Endothelial cell of umbilical vein (primary cell): ENCODE measurements around the gene RTN4. TPM values are rescaled to one million over a fixed set of nuclear protein-coding genes. Genes with fewer than 3 reads are reported as not detected.
A peak's percentile ranks its signal among the peaks of the same experiment; 100 is the strongest.

Experiments used
- BruUV-seq: library from RNA; stranded (reverse); fragments of 400-500 nt; replicated peaks from 2 replicates; lab custom pipeline; 2021; lab: Mats Ljungman, UMichigan
- CTCF ChIA-PET: fragments of 300-600, 350-600 bp; sonication (Branson Sonifier 250); formaldehyde crosslinking; loops from one replicate; lab custom pipeline; 2021; ENCODE audit warnings: antibody characterized with exemption, inconsistent platforms; lab: Charles Lee
- POLR2A ChIA-PET: fragments of 300-600, 350-600 bp; sonication (Branson Sonifier 250); formaldehyde crosslinking; loops from one replicate; lab custom pipeline; 2021; ENCODE audit warnings: antibody characterized with exemption, inconsistent platforms; lab: Charles Lee
- DNase-seq: peaks from one replicate; pipeline ENCODE4 v3.0.0-alpha.2; 2011; ENCODE audit warnings: low read depth, low spot score
- FAIRE-seq: peaks from 2 replicates; lab custom pipeline; 2011; peaks lifted over from hg19 to GRCh38; lab: Jason Lieb, UNC
- H2AFZ ChIP-seq: 2 replicates; pipeline ENCODE4 v1.6.0; 2012; ENCODE audit warnings: low read depth, low read length, control low read depth, inconsistent platforms
- H3K27ac ChIP-seq: 2 replicates; pipeline ENCODE4 v1.5.1; 2011; ENCODE audit warnings: low read depth, mild to moderate bottlenecking, control low read depth, low read length, moderate library complexity; ENCODE audit not compliant: insufficient read depth
- H3K27me3 ChIP-seq, 2 experiments: 2 replicates each; pipeline versions ENCODE4 v1.6.0 to v1.6.1; 2011; ENCODE audit warnings: low read length in 2 of 2, mixed read lengths in 1 of 2; ENCODE audit not compliant: control insufficient read depth in 2 of 2, insufficient read depth in 2 of 2
- H3K36me3 ChIP-seq, 2 experiments: 2 replicates in 1 of 2; 3 replicates in 1 of 2; pipeline ENCODE4 v1.5.1; 2011; ENCODE audit warnings: low read length in 2 of 2, mild to moderate bottlenecking in 1 of 2, moderate library complexity in 1 of 2; ENCODE audit not compliant: control insufficient read depth in 2 of 2, insufficient read depth in 2 of 2; ENCODE audit errors: extremely low read depth in 1 of 2
- H3K4me1 ChIP-seq: 3 replicates; pipeline ENCODE4 v1.5.1; 2011; ENCODE audit warnings: mild to moderate bottlenecking, low read length; ENCODE audit not compliant: control insufficient read depth, insufficient read depth; ENCODE audit errors: extremely low read depth
- H3K4me2 ChIP-seq: 2 replicates; pipeline ENCODE4 v1.6.1; 2011; ENCODE audit warnings: low read length, control low read depth, mixed read lengths; ENCODE audit not compliant: insufficient read depth
- H3K4me3 ChIP-seq, 3 experiments: fragments of 200-600 bp in 1 of 3; sonication (generic), shearing (Covaris generic) in 1 of 3; replicated peaks in 1 of 3; 2 replicates each; pipeline ENCODE4 v1.5.1; 2011 to 2016; ENCODE audit warnings: control low read depth in 3 of 3, low read length in 3 of 3, mild to moderate bottlenecking in 2 of 3, inconsistent platforms in 1 of 3, low read depth in 1 of 3, moderate library complexity in 1 of 3; ENCODE audit not compliant: insufficient read depth in 1 of 3
- H3K79me2 ChIP-seq: 2 replicates; pipeline ENCODE4 v1.6.0; 2012; ENCODE audit warnings: low read length, inconsistent platforms; ENCODE audit not compliant: control insufficient read depth, insufficient read depth
- H3K9ac ChIP-seq: replicated peaks from 2 replicates; pipeline ENCODE3; 2011; ENCODE audit warnings: low read length, control low read depth; ENCODE audit not compliant: insufficient read depth; ENCODE audit errors: extremely low read depth
- H3K9me1 ChIP-seq: replicated peaks from 3 replicates; pipeline ENCODE4 v1.6.0; 2011; ENCODE audit warnings: mild to moderate bottlenecking, low read length; ENCODE audit not compliant: control insufficient read depth, insufficient read depth; ENCODE audit errors: extremely low read depth
- H3K9me3 ChIP-seq: replicated peaks from 2 replicates; pipeline ENCODE4 v1.5.1; 2012; ENCODE audit warnings: low read length, inconsistent platforms; ENCODE audit not compliant: control insufficient read depth, insufficient read depth
- H4K20me1 ChIP-seq: replicated peaks from 2 replicates; pipeline ENCODE3; 2011; ENCODE audit warnings: mild to moderate bottlenecking, low read length; ENCODE audit not compliant: control insufficient read depth, insufficient read depth; ENCODE audit errors: extremely low read depth
- CTCF ChIP-seq, 2 donors: IDR thresholded peaks; 1 replicate in 1 of 2; 2 replicates in 1 of 2; pipeline ENCODE4 v1.5.1; 2011; ENCODE audit warnings: low read length in 2 of 2, mild to moderate bottlenecking in 2 of 2, moderate library complexity in 2 of 2, control low read depth in 1 of 2, inconsistent platforms in 1 of 2, low read depth in 1 of 2; ENCODE audit not compliant: insufficient read depth in 1 of 2; ENCODE audit errors: extremely low read depth in 1 of 2
- EZH2 ChIP-seq: IDR thresholded peaks from 2 replicates; pipeline ENCODE4 v1.6.1; 2012; ENCODE audit warnings: borderline replicate concordance, low read depth, mild to moderate bottlenecking, moderate library complexity, low read length, inconsistent platforms; ENCODE audit not compliant: severe bottlenecking
- GATA2 ChIP-seq: IDR thresholded peaks from 2 replicates; pipeline ENCODE4 v1.7.0; 2011; ENCODE audit warnings: low read depth, mild to moderate bottlenecking, moderate library complexity, mixed read lengths, low read length; ENCODE audit not compliant: insufficient read length, insufficient read depth
- JUN ChIP-seq: IDR thresholded peaks from 2 replicates; pipeline ENCODE4 v1.6.1; 2011; ENCODE audit warnings: borderline replicate concordance, low read depth; ENCODE audit not compliant: insufficient read length, insufficient read depth
- MAX ChIP-seq: IDR thresholded peaks from 2 replicates; pipeline ENCODE4 v1.6.1; 2011; ENCODE audit not compliant: insufficient read depth, insufficient read length
- MYC ChIP-seq: IDR thresholded peaks from one replicate; pipeline ENCODE4 v1.6.1; 2011; ENCODE audit warnings: mild to moderate bottlenecking, low read depth, low read length
- POLR2A ChIP-seq: IDR thresholded peaks from 2 replicates; pipeline ENCODE4 v1.6.1; 2012; ENCODE audit warnings: low read depth, mild to moderate bottlenecking, control low read depth, low read length
- POLR2AphosphoS5 ChIP-seq: IDR thresholded peaks from 2 replicates; pipeline ENCODE4 v1.6.1; 2012; ENCODE audit warnings: low read depth, mild to moderate bottlenecking, control low read depth, low read length, moderate library complexity; ENCODE audit not compliant: insufficient read depth
- dilution Hi-C: fragments of 300-500 bp; cut with MboI; formaldehyde crosslinking; loops from one replicate; pipeline ENCODE4 v1.15.0; 2019; ENCODE audit warnings: low sequenced_read_pairs; ENCODE audit not compliant: extremely low pct_ligation_motif_present
- intact Hi-C: fragments of 100-400 bp; cut with micrococcal nuclease; formaldehyde crosslinking; loops from one replicate; pipeline ENCODE4 v1.10.0; 2022
- polyA plus RNA-seq, 4 experiments: library from polyadenylated mRNA; depleted of rRNA in 3 of 4; stranded (reverse) in 3 of 4; unstranded in 1 of 4; fragments of >200 nt; gene quantifications; 2 replicates each; pipeline versions ENCODE4 v1.2.1 to v1.2.3, GENCODE V29; 2011 to 2012; ENCODE audit warnings: missing spikeins in 1 of 4
- total RNA-seq: library from RNA; stranded (reverse); gene quantifications from 2 replicates; pipeline ENCODE4 v1.2.3, GENCODE V29; 2021

The RTN4 gene
- total and polyA plus RNA-seq, 2 donors (not counting 3 experiments of a cell fraction or from before 2014, with no cell fraction given), result 253 to 486 TPM

DNA sequence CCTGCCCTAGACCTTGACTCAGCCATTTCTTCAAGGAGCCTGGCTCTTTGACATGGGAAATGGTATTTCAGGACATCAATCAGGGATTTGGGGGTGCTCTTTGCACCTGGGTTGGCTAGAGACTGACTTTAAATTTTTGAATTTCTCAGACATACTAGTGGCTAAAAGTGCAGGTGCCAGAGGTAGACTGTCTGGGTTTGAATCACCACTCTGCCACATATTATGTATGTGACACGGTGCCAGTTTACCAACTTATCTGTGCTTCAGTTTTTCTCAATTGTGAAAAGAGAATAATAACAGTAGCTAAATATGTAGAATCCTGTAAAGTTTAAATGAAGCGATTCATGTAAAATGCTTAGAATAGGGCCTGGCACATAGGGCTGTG lies 49.2 kb upstream of the RTN4 start:
- H4K20me1 ChIP-seq, result no peaks in the 10 kb centered on the region
- peak overlapping the region; percentile 97 for H3K27ac ChIP-seq
- no peak for FAIRE-seq
- no peaks in the 10 kb centered on the region for H3K9me3 ChIP-seq
- H3K36me3 ChIP-seq, result no peaks in the 10 kb centered on the region
- dilution Hi-C loops (no loop called here), intact Hi-C loops (no loop called here)
- BruUV-seq, result TSS peak; percentile 49
- no peak overlapping the region for H2AFZ ChIP-seq
- peaks cover 69% of the 10 kb centered on the region for H3K4me1 ChIP-seq
- no peaks in the 10 kb centered on the region for H3K79me2 ChIP-seq
- TF ChIP-seq JUN (no peak), POLR2A (no peak), MAX (no peak), MYC (no peak), GATA2 (no peak), POLR2AphosphoS5 (no peak), CTCF (IDR thresholded peaks at IDR 0.05; ENCODE audit: extremely low read depth in 1 of 2, insufficient read depth in 1 of 2, low read depth in 1 of 2, low read length in 2 of 2) (no peak), EZH2 (no peak)
- H3K9ac ChIP-seq, result no peak overlapping the region
- no peak overlapping the region for H3K4me3 ChIP-seq
- no peaks in the 10 kb centered on the region for H3K9me1 ChIP-seq
- ChIA-PET POLR2A (interaction anchor here (1.4 kb wide), 1 partner anchor 51 kb away, joined by 3 read pairs; no protein-coding TSS in a partner anchor), CTCF (interaction anchor here (1.1 to 4.8 kb wide), 3 partner anchors 9 to 51 kb away, joined by 4 to 18 read pairs (median 5); no protein-coding TSS in a partner anchor)
- H3K4me2 ChIP-seq, result peak overlapping the region; percentile 88
- DNase-seq, result no peak
- H3K27me3 ChIP-seq, result no peaks in the 10 kb centered on the region
